ENCODE results near the gene FILIP1. TPM values are rescaled to one million over a fixed set of nuclear protein-coding genes. Genes with fewer than 3 reads are reported as not detected.

FILIP1 gene
- total RNA-seq, 4 donors from 2014 or later, result 0.08 to 2.3 (median 0.25) TPM

GRCh38 chr6:75302280-75302679, 191.3 kb downstream of the FILIP1 start:
- no peak overlapping the region for H3K4me3 ChIP-seq
- H3K4me1 ChIP-seq, result peaks cover 8% of the 10 kb centered on the region
- no peak overlapping the region for H3K27ac ChIP-seq
- no peaks in the 10 kb centered on the region for H3K27me3 ChIP-seq
- H3K9me3 ChIP-seq, result no peaks in the 10 kb centered on the region
- DNase-seq (ENCODE audit: low spot score in 2 of 2), result no peak
- H3K36me3 ChIP-seq, result no peaks in the 10 kb centered on the region
- 98% methylated on average over 3 of the region's 3 CpGs for WGBS
- no peak for TF ChIP-seq POLR2A (IDR thresholded peaks at IDR 0.05)
- TF ChIP-seq, protein P1, sequence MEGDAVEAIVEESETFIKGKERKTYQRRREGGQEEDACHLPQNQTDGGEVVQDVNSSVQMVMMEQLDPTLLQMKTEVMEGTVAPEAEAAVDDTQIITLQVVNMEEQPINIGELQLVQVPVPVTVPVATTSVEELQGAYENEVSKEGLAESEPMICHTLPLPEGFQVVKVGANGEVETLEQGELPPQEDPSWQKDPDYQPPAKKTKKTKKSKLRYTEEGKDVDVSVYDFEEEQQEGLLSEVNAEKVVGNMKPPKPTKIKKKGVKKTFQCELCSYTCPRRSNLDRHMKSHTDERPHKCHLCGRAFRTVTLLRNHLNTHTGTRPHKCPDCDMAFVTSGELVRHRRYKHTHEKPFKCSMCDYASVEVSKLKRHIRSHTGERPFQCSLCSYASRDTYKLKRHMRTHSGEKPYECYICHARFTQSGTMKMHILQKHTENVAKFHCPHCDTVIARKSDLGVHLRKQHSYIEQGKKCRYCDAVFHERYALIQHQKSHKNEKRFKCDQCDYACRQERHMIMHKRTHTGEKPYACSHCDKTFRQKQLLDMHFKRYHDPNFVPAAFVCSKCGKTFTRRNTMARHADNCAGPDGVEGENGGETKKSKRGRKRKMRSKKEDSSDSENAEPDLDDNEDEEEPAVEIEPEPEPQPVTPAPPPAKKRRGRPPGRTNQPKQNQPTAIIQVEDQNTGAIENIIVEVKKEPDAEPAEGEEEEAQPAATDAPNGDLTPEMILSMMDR (IDR thresholded peaks at IDR 0.05), result no peak
- no peak for TF ChIP-seq EP300 (IDR thresholded peaks at IDR 0.05)
- TF ChIP-seq POLR2AphosphoS5 (IDR thresholded peaks at IDR 0.05), result no peak

DNA sequence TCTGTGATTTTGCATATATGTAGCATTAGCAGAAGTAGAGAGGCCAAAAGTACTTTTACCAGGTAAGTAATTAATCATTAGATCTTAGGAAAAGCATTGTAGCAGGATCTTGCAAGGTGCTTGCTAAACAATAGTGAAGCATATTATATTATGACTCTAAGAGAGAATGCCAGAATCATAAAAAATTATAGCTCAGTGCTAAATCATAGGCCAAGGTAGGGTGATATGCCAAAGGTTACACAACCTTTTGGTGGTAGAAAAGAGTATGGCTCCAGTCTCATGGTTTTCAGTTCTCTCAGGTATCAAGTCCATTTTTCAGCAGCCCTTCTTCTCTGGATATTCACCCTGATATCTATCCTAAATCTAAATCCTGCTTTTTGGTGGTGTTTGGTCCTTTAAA, 192.1 kb downstream of the FILIP1 start:
- no peak overlapping the region for H3K27ac ChIP-seq
- H3K4me3 ChIP-seq, result no peak overlapping the region
- H3K27me3 ChIP-seq, result no peaks in the 10 kb centered on the region
- no peak for DNase-seq (ENCODE audit: low spot score in 2 of 2)
- no peak for TF ChIP-seq EP300 (IDR thresholded peaks at IDR 0.05)
- TF ChIP-seq POLR2A (IDR thresholded peaks at IDR 0.05), result no peak
- TF ChIP-seq, protein P1 (IDR thresholded peaks at IDR 0.05), result no peak
- TF ChIP-seq POLR2AphosphoS5 (IDR thresholded peaks at IDR 0.05), result no peak
- peaks cover 8% of the 10 kb centered on the region for H3K4me1 ChIP-seq
- H3K9me3 ChIP-seq, result no peaks in the 10 kb centered on the region
- H3K36me3 ChIP-seq, result no peaks in the 10 kb centered on the region

- 88% methylated on average over 2 of the region's 2 CpGs for WGBS
- no peak overlapping the region for H3K27ac ChIP-seq
Measured at GRCh38 chr6:75301088-75301487, 192.5 kb downstream of the FILIP1 start.

DNA sequence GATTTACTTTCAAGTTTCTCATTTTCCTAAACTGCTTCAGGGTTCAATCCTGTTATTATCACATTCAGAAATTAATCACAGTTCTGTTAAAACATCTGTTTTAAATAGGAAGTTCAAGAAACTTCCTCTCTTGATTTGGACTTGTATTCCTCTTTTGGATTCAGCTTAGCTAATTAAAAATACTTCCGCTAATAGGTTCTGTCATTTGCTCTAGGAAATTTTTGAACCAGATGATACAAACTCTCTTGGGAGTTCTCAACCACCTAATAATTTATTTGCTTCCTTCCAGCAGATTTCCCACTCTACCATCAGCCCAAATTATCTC, 193.1 kb downstream of the FILIP1 start:
- Histone ChIP-seq H3K27ac (no peak overlapping the region), H3K9me3 (no peaks in the 10 kb centered on the region), H3K36me3 (no peaks in the 10 kb centered on the region), H3K4me3 (no peak overlapping the region), H3K27me3 (no peaks in the 10 kb centered on the region), H3K4me1 (peaks cover 8% of the 10 kb centered on the region)
- 47% methylated on average over 1 of the region's 1 CpG for WGBS
- TF ChIP-seq, protein P1 (IDR thresholded peaks at IDR 0.05), result no peak
- no peak for TF ChIP-seq EP300 (IDR thresholded peaks at IDR 0.05)
- no peak for TF ChIP-seq POLR2AphosphoS5 (IDR thresholded peaks at IDR 0.05)
- TF ChIP-seq POLR2A (IDR thresholded peaks at IDR 0.05), result no peak
- no peak for DNase-seq (ENCODE audit: low spot score in 2 of 2)

More at GRCh38 chr6:75301088-75301487, 192.5 kb downstream of the FILIP1 start:
- no peaks in the 10 kb centered on the region for H3K27me3 ChIP-seq
- TF ChIP-seq, protein P1 (IDR thresholded peaks at IDR 0.05), result no peak
- TF ChIP-seq POLR2AphosphoS5 (IDR thresholded peaks at IDR 0.05) (no peak), POLR2A (IDR thresholded peaks at IDR 0.05) (no peak), EP300 (IDR thresholded peaks at IDR 0.05) (no peak)
- no peaks in the 10 kb centered on the region for H3K36me3 ChIP-seq
- peaks cover 8% of the 10 kb centered on the region for H3K4me1 ChIP-seq
- no peak for DNase-seq (ENCODE audit: low spot score in 2 of 2)
- H3K4me3 ChIP-seq, result no peak overlapping the region
- H3K9me3 ChIP-seq, result no peaks in the 10 kb centered on the region

GRCh38 chr6:75299801-75300530, 193.6 kb downstream of the FILIP1 start:
- no peak for DNase-seq (ENCODE audit: low spot score in 2 of 2)
- TF ChIP-seq, protein P1 (IDR thresholded peaks at IDR 0.05), result no peak
- no peak for TF ChIP-seq POLR2A (IDR thresholded peaks at IDR 0.05)
- TF ChIP-seq EP300 (IDR thresholded peaks at IDR 0.05), result no peak
- TF ChIP-seq POLR2AphosphoS5 (IDR thresholded peaks at IDR 0.05), result no peak
- H3K4me1 ChIP-seq, result peaks cover 8% of the 10 kb centered on the region
- no peaks in the 10 kb centered on the region for H3K36me3 ChIP-seq
- H3K27ac ChIP-seq, result no peak overlapping the region
- H3K9me3 ChIP-seq, result no peaks in the 10 kb centered on the region
- 63% methylated on average over 2 of the region's 2 CpGs for WGBS
- no peak overlapping the region for H3K4me3 ChIP-seq
- H3K27me3 ChIP-seq, result no peaks in the 10 kb centered on the region

Measured in suprapubic skin (tissue), 4 donors.